Liver (tissue), 3 donors: ENCODE results near the gene DYNAP.

Experiments used
- FOXA2 ChIP-seq: IDR thresholded peaks from 2 replicates; pipeline ENCODE4 v1.6.1; 2016; ENCODE audit warnings: antibody characterized with exemption
- NR2F2 ChIP-seq: IDR thresholded peaks from 2 replicates; pipeline ENCODE4 v1.6.1; 2016; ENCODE audit warnings: antibody characterized with exemption
- RAD21 ChIP-seq, 2 donors: IDR thresholded peaks; 2 replicates each; pipeline ENCODE4 v1.6.1; 2016; ENCODE audit warnings: antibody characterized with exemption in 2 of 2, mild to moderate bottlenecking in 2 of 2
- RXRA ChIP-seq, 2 donors: IDR thresholded peaks; 2 replicates each; pipeline ENCODE4 v1.6.1; 2017 to 2018; ENCODE audit warnings: antibody characterized with exemption in 2 of 2, mild to moderate bottlenecking in 1 of 2
- TAF1 ChIP-seq: conservative IDR thresholded peaks from 2 replicates; pipeline ENCODE4 v1.6.1; 2016; ENCODE audit warnings: antibody characterized with exemption, mild to moderate bottlenecking
- TF ChIP-seq, protein P1 (sequence below): IDR thresholded peaks from 2 replicates; pipeline ENCODE4 v1.6.1; 2016; ENCODE audit warnings: antibody characterized with exemption
- TF ChIP-seq, protein P2 (sequence below): fragments of 150-350 bp; IDR thresholded peaks from 2 replicates; pipeline ENCODE4 v1.5.1; 2017; ENCODE audit warnings: improper control_type of control experiment, low read depth, low read length; ENCODE audit not compliant: missing input control
- TF ChIP-seq, protein P3 (sequence below): IDR thresholded peaks from 2 replicates; pipeline ENCODE4 v1.6.1; 2016; ENCODE audit warnings: antibody characterized with exemption
- TF ChIP-seq, protein P4 (sequence below): IDR thresholded peaks from 2 replicates; pipeline ENCODE4 v1.6.1; 2016; ENCODE audit warnings: antibody characterized with exemption, mild to moderate bottlenecking
- donor health status: healthy.
- donor health status: healthy.

DNA sequence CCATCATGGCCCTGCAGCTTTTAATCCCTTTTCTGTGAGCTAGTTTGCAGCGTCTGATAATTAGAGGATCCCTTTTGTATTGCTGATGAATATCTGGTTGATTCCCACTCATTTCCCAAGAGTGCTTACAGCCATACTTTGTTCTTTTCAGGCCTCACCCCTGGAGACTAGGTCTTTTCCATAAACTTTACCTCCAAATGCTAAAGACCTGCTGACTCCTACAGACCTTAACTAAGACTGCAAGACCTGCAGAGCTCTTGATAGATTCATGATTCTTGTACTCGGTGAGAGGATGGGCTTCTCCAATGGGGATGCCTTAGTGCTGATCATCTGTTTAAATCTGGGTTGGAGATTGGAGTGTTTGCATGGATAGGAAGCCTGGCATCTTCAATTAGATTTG is 33.1 kb upstream of the DYNAP start:
- no peak for TF ChIP-seq RXRA (IDR thresholded peaks at IDR 0.05)
- TF ChIP-seq, protein P1, sequence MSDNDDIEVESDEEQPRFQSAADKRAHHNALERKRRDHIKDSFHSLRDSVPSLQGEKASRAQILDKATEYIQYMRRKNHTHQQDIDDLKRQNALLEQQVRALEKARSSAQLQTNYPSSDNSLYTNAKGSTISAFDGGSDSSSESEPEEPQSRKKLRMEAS = no peak
- TF ChIP-seq, protein P2, sequence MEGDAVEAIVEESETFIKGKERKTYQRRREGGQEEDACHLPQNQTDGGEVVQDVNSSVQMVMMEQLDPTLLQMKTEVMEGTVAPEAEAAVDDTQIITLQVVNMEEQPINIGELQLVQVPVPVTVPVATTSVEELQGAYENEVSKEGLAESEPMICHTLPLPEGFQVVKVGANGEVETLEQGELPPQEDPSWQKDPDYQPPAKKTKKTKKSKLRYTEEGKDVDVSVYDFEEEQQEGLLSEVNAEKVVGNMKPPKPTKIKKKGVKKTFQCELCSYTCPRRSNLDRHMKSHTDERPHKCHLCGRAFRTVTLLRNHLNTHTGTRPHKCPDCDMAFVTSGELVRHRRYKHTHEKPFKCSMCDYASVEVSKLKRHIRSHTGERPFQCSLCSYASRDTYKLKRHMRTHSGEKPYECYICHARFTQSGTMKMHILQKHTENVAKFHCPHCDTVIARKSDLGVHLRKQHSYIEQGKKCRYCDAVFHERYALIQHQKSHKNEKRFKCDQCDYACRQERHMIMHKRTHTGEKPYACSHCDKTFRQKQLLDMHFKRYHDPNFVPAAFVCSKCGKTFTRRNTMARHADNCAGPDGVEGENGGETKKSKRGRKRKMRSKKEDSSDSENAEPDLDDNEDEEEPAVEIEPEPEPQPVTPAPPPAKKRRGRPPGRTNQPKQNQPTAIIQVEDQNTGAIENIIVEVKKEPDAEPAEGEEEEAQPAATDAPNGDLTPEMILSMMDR = no peak
- TF ChIP-seq, protein P3, sequence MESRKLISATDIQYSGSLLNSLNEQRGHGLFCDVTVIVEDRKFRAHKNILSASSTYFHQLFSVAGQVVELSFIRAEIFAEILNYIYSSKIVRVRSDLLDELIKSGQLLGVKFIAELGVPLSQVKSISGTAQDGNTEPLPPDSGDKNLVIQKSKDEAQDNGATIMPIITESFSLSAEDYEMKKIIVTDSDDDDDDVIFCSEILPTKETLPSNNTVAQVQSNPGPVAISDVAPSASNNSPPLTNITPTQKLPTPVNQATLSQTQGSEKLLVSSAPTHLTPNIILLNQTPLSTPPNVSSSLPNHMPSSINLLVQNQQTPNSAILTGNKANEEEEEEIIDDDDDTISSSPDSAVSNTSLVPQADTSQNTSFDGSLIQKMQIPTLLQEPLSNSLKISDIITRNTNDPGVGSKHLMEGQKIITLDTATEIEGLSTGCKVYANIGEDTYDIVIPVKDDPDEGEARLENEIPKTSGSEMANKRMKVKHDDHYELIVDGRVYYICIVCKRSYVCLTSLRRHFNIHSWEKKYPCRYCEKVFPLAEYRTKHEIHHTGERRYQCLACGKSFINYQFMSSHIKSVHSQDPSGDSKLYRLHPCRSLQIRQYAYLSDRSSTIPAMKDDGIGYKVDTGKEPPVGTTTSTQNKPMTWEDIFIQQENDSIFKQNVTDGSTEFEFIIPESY = no peak
- no peak for TF ChIP-seq FOXA2
- no peak for TF ChIP-seq NR2F2
- no peak for TF ChIP-seq TAF1
- TF ChIP-seq RAD21 (IDR thresholded peaks at IDR 0.05) = no peak
- TF ChIP-seq, protein P4, sequence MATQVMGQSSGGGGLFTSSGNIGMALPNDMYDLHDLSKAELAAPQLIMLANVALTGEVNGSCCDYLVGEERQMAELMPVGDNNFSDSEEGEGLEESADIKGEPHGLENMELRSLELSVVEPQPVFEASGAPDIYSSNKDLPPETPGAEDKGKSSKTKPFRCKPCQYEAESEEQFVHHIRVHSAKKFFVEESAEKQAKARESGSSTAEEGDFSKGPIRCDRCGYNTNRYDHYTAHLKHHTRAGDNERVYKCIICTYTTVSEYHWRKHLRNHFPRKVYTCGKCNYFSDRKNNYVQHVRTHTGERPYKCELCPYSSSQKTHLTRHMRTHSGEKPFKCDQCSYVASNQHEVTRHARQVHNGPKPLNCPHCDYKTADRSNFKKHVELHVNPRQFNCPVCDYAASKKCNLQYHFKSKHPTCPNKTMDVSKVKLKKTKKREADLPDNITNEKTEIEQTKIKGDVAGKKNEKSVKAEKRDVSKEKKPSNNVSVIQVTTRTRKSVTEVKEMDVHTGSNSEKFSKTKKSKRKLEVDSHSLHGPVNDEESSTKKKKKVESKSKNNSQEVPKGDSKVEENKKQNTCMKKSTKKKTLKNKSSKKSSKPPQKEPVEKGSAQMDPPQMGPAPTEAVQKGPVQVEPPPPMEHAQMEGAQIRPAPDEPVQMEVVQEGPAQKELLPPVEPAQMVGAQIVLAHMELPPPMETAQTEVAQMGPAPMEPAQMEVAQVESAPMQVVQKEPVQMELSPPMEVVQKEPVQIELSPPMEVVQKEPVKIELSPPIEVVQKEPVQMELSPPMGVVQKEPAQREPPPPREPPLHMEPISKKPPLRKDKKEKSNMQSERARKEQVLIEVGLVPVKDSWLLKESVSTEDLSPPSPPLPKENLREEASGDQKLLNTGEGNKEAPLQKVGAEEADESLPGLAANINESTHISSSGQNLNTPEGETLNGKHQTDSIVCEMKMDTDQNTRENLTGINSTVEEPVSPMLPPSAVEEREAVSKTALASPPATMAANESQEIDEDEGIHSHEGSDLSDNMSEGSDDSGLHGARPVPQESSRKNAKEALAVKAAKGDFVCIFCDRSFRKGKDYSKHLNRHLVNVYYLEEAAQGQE = no peak
